Trophoblast cell (in vitro differentiated cells and primary cell): Measurements from ENCODE around the gene LRRC27.

Experiments
- DNase-seq, 2 donors: peaks; one replicate each; pipeline ENCODE4 v3.0.0-alpha.2; 2016
- H2AFZ ChIP-seq: 2 replicates; pipeline ENCODE4 v1.6.1; 2013; ENCODE audit warnings: low read length, moderate library complexity, mild to moderate bottlenecking; ENCODE audit not compliant: insufficient read depth, poor library complexity
- H2AK5ac ChIP-seq: 2 replicates; pipeline ENCODE4 v1.6.1; 2013; ENCODE audit warnings: mild to moderate bottlenecking, low read length
- H2BK120ac ChIP-seq: 2 replicates; pipeline ENCODE4 v1.6.1; 2013; ENCODE audit warnings: low read length, mild to moderate bottlenecking, moderate library complexity; ENCODE audit not compliant: insufficient read depth, poor library complexity
- H2BK12ac ChIP-seq: 2 replicates; pipeline ENCODE4 v1.6.1; 2013; ENCODE audit warnings: mild to moderate bottlenecking, low read length, moderate library complexity
- H2BK5ac ChIP-seq: 2 replicates; pipeline ENCODE4 v1.6.1; 2013; ENCODE audit warnings: low read length, low read depth, moderate library complexity, mild to moderate bottlenecking; ENCODE audit not compliant: poor library complexity
- H3K14ac ChIP-seq: 2 replicates; pipeline ENCODE4 v1.6.1; 2013; ENCODE audit warnings: mild to moderate bottlenecking, low read length
- H3K18ac ChIP-seq: 2 replicates; pipeline ENCODE4 v1.6.1; 2013; ENCODE audit warnings: mild to moderate bottlenecking, low read length
- H3K23ac ChIP-seq: 2 replicates; pipeline ENCODE4 v1.6.1; 2013; ENCODE audit warnings: low read length
- H3K27ac ChIP-seq: 2 replicates; pipeline ENCODE4 v1.5.1; 2013; ENCODE audit warnings: low read depth, mild to moderate bottlenecking, inconsistent platforms, low read length, moderate library complexity
- H3K27me3 ChIP-seq: 2 replicates; pipeline ENCODE4 v1.6.1; 2013; ENCODE audit warnings: inconsistent platforms, mild to moderate bottlenecking, low read length, moderate library complexity; ENCODE audit not compliant: insufficient read depth
- H3K36me3 ChIP-seq, 2 experiments: 1 replicate in 1 of 2; 2 replicates in 1 of 2; pipeline ENCODE4 v1.6.1; 2013; ENCODE audit warnings: low read length in 2 of 2, mild to moderate bottlenecking in 2 of 2, moderate library complexity in 1 of 2; ENCODE audit not compliant: insufficient read depth in 2 of 2, control insufficient read depth in 1 of 2
- H3K4ac ChIP-seq: 2 replicates; pipeline ENCODE4 v1.6.1; 2013; ENCODE audit warnings: low read depth, mild to moderate bottlenecking, low read length, moderate library complexity
- H3K4me1 ChIP-seq, 2 experiments: 1 replicate in 1 of 2; 2 replicates in 1 of 2; pipeline ENCODE4 v1.6.1; 2013; ENCODE audit warnings: low read length in 2 of 2, mild to moderate bottlenecking in 2 of 2, moderate library complexity in 1 of 2; ENCODE audit not compliant: insufficient read depth in 2 of 2, control insufficient read depth in 1 of 2
- H3K4me2 ChIP-seq: 2 replicates; pipeline ENCODE4 v1.6.1; 2013; ENCODE audit warnings: inconsistent platforms, mild to moderate bottlenecking, low read length, moderate library complexity
- H3K4me3 ChIP-seq: 2 replicates; pipeline ENCODE4 v1.5.1; 2013; ENCODE audit warnings: mild to moderate bottlenecking, low read depth, low read length, inconsistent platforms
- H3K79me1 ChIP-seq: one replicate; pipeline ENCODE4 v1.6.1; 2013; ENCODE audit warnings: low read length
- H3K79me2 ChIP-seq: 2 replicates; pipeline ENCODE4 v1.6.1; 2013; ENCODE audit warnings: low read length, mild to moderate bottlenecking; ENCODE audit not compliant: control insufficient read depth, insufficient read depth, poor library complexity
- H3K9ac ChIP-seq: 2 replicates; pipeline ENCODE4 v1.6.1; 2013; ENCODE audit warnings: mild to moderate bottlenecking, low read length
- H3K9me3 ChIP-seq: 2 replicates; pipeline ENCODE4 v1.6.1; 2013; ENCODE audit warnings: low read depth, mild to moderate bottlenecking, control low read depth, inconsistent platforms, low read length; ENCODE audit not compliant: insufficient read depth
- H4K12ac ChIP-seq: 2 replicates; pipeline ENCODE4 v1.6.1; 2013; ENCODE audit warnings: low read depth, mild to moderate bottlenecking, low read length, moderate library complexity
- H4K8ac ChIP-seq: 2 replicates; pipeline ENCODE4 v1.6.1; 2013; ENCODE audit warnings: low read depth, mild to moderate bottlenecking, low read length, moderate library complexity
- H4K91ac ChIP-seq: one replicate; pipeline ENCODE4 v1.6.1; 2013; ENCODE audit warnings: low read depth, mild to moderate bottlenecking, low read length, moderate library complexity
- WGBS: extraction: QIAGEN DNeasy Blood & Tissue Kit; methylation state at CpG from one replicate; pipeline ENCODE4 v1.1.7; 2013; ENCODE audit warnings: missing lambda C conversion rate; ENCODE audit not compliant: insufficient read length, insufficient coverage; ENCODE audit errors: extremely low coverage; 5-methylcytosine and 5-hydroxymethylcytosine counted together

Gene LRRC27

DNA sequence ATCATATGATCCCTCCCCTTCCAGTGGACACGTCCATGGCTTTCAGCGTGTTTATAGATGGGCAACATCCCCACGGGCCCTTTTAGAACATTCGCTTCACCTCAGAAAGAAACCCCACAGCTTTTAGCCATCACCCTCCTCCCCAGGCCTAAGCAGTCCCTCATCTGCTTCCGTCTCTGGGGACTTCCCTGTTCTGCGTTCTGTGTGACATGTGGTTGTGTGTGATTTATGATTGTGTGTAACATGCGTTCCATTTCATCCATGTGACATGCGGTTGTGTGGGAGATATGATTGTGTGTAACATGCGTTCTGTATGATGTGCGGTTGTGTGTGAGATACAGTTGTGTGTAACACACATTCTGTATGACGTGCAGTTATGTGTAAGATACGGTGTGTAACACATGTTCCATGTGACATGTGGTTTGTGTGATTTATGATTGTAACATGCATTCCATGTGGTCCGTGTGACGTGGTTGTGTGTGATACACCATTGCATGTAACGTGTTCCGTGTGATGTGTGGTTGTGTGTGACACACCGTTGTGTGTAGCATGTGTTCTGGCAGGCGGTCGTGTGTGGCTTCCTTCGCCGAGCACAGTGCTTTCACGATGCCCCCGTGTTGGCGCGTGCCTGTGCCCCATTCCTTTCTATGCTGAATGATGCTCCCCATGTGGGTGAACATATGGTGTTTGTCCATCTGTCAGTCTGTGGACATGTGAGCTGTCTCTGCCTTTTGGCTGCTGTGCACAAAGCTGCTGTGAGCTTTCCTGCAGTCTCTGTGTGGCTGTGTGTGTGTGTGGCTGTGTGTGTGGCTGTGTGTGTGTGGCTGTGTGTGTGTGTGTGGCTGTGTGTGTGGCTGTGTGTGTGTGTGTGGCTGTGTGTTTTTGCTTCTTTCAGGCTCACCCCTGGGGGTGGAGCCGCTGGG, 91.2 kb downstream of the LRRC27 start:
- Histone ChIP-seq H4K12ac (no peak overlapping the region), H4K91ac (no peak overlapping the region), H3K9ac (no peak overlapping the region), H2AK5ac (no peak overlapping the region), H2AFZ (no peak overlapping the region), H2BK5ac (no peak overlapping the region), H2BK120ac (no peak overlapping the region), H3K79me1 (peaks cover 14% of the 10 kb centered on the region), H3K14ac (no peak overlapping the region), H3K4me3 (peak overlapping the region; percentile 18), H3K23ac (no peak overlapping the region), H4K8ac (no peak overlapping the region), H3K4ac (no peak overlapping the region), H3K4me2 (no peak overlapping the region), H2BK12ac (no peak overlapping the region), H3K4me1 (peaks cover 30 to 32% of the 10 kb centered on the region in 2 experiments), H3K27ac (no peak overlapping the region), H3K79me2 (peaks cover 5% of the 10 kb centered on the region), H3K36me3 (peaks cover 0 to 13% of the 10 kb centered on the region in 2 experiments), H3K27me3 (no peaks in the 10 kb centered on the region), H3K9me3 (peaks cover 16% of the 10 kb centered on the region), H3K18ac (no peak overlapping the region)
- no CpG with 5 or more reads among the region's 26 CpGs for WGBS
- DNase-seq, result peak in 1 of 2 donors; percentile 18

- no peak overlapping the region for H3K23ac ChIP-seq
- H3K4me1 ChIP-seq, result peaks cover 20 to 22% of the 10 kb centered on the region in 2 experiments
- no peak overlapping the region for H2BK5ac ChIP-seq
- H4K8ac ChIP-seq, result no peak overlapping the region
- peaks cover 14% of the 10 kb centered on the region for H3K79me1 ChIP-seq
- no peak overlapping the region for H3K4me3 ChIP-seq
- H4K91ac ChIP-seq, result no peak overlapping the region
- no peak overlapping the region for H2BK120ac ChIP-seq
- H2BK12ac ChIP-seq, result no peak overlapping the region
- no peak overlapping the region for H4K12ac ChIP-seq
- no CpG with 5 or more reads among the region's 21 CpGs for WGBS
- peaks cover 5% of the 10 kb centered on the region for H3K79me2 ChIP-seq
- H3K36me3 ChIP-seq, result peaks cover 0 to 13% of the 10 kb centered on the region in 2 experiments
- H2AK5ac ChIP-seq, result no peak overlapping the region
- H3K27me3 ChIP-seq, result no peaks in the 10 kb centered on the region
- H3K4me2 ChIP-seq, result no peak overlapping the region
- no peak overlapping the region for H3K4ac ChIP-seq
- no peak for DNase-seq
- no peak overlapping the region for H2AFZ ChIP-seq
- H3K14ac ChIP-seq, result no peak overlapping the region
- no peak overlapping the region for H3K27ac ChIP-seq
- H3K18ac ChIP-seq, result no peak overlapping the region
- peaks cover 16% of the 10 kb centered on the region for H3K9me3 ChIP-seq
- no peak overlapping the region for H3K9ac ChIP-seq
Observed at GRCh38 chr10:132423966-132424861, 92.2 kb downstream of the LRRC27 start.

- Histone ChIP-seq H3K4me3 (peak overlapping the region; percentile 64), H3K36me3 (peaks cover 0 to 13% of the 10 kb centered on the region in 2 experiments), H3K18ac (no peak overlapping the region), H3K79me2 (peaks cover 5% of the 10 kb centered on the region), H3K4ac (no peak overlapping the region), H3K79me1 (peaks cover 14% of the 10 kb centered on the region), H4K91ac (no peak overlapping the region), H3K27me3 (no peaks in the 10 kb centered on the region), H2AK5ac (no peak overlapping the region), H3K27ac (no peak overlapping the region), H2BK12ac (no peak overlapping the region), H4K12ac (no peak overlapping the region), H3K4me2 (no peak overlapping the region), H3K23ac (peak overlapping the region; percentile 31), H3K4me1 (peaks cover 16 to 18% of the 10 kb centered on the region in 2 experiments), H2BK120ac (no peak overlapping the region), H2BK5ac (no peak overlapping the region), H3K14ac (no peak overlapping the region), H2AFZ (no peak overlapping the region), H3K9ac (no peak overlapping the region), H3K9me3 (peaks cover 14% of the 10 kb centered on the region), H4K8ac (no peak overlapping the region)
- no peak for DNase-seq
- no CpG with 5 or more reads among the region's 61 CpGs for WGBS
Observed at GRCh38 chr10:132425029-132425756, 93.2 kb downstream of the LRRC27 start.

- Histone ChIP-seq H2BK5ac (no peak overlapping the region), H3K79me1 (peaks cover 12% of the 10 kb centered on the region), H4K12ac (no peak overlapping the region), H3K27me3 (no peaks in the 10 kb centered on the region), H3K4me3 (peak overlapping the region; percentile 64), H2AK5ac (no peak overlapping the region), H3K23ac (no peak overlapping the region), H2BK12ac (no peak overlapping the region), H3K4me2 (no peak overlapping the region), H3K27ac (no peak overlapping the region), H3K4ac (no peak overlapping the region), H3K18ac (no peak overlapping the region), H3K79me2 (peaks cover 4% of the 10 kb centered on the region), H3K9me3 (peaks cover 18% of the 10 kb centered on the region), H4K8ac (no peak overlapping the region), H3K14ac (no peak overlapping the region), H3K9ac (no peak overlapping the region), H2AFZ (no peak overlapping the region), H4K91ac (no peak overlapping the region), H3K36me3 (peaks cover 0 to 13% of the 10 kb centered on the region in 2 experiments), H3K4me1 (peaks cover 12 to 14% of the 10 kb centered on the region in 2 experiments), H2BK120ac (no peak overlapping the region)
- WGBS, result no CpG with 5 or more reads among the region's 9 CpGs
- no peak for DNase-seq
Observed at GRCh38 chr10:132425757-132426155, 93.8 kb downstream of the LRRC27 start.
